Progenitor cell of endocrine pancreas (in vitro differentiated cells): ENCODE data around the gene GNG4. TPM values are rescaled to one million over a fixed set of nuclear protein-coding genes. Genes with fewer than 3 reads are reported as not detected.
A peak's percentile ranks its signal among the peaks of the same experiment; 100 is the strongest.

Experiments
- DNase-seq: peaks from one replicate; pipeline ENCODE4 v3.0.0; 2021; ENCODE audit warnings: low spot score; ENCODE audit not compliant: unreplicated experiment
- H3K27ac Mint-ChIP-seq: 2 replicates; pipeline ENCODE4 v1.8.0; 2021; ENCODE audit warnings: mild to moderate bottlenecking, moderate library complexity, mixed read lengths
- H3K27me3 Mint-ChIP-seq: 2 replicates; pipeline ENCODE4 v1.8.0; 2021; ENCODE audit warnings: mixed read lengths
- H3K36me3 Mint-ChIP-seq: 2 replicates; pipeline ENCODE4 v1.8.0; 2022; ENCODE audit warnings: mixed read lengths; ENCODE audit not compliant: insufficient read depth
- H3K4me1 Mint-ChIP-seq: 2 replicates; pipeline ENCODE4 v1.8.0; 2021; ENCODE audit warnings: low read depth, mixed read lengths
- H3K4me3 Mint-ChIP-seq: 2 replicates; pipeline ENCODE4 v1.8.0; 2021; ENCODE audit warnings: low read depth, mild to moderate bottlenecking, moderate library complexity, mixed read lengths
- H3K9me3 Mint-ChIP-seq: 2 replicates; pipeline ENCODE4 v1.8.0; 2021; ENCODE audit warnings: low read depth, mixed read lengths
- total RNA-seq: library from RNA; stranded (reverse); gene quantifications from 2 replicates; pipeline ENCODE4 v1.2.1, GENCODE V29; 2021
- TF ChIP-seq, protein P1 (sequence below): fragments of 200-600 bp; sonication (generic); IDR thresholded peaks from one replicate; pipeline ENCODE4 v1.5.0; 2021; ENCODE audit warnings: antibody characterized with exemption, mild to moderate bottlenecking; ENCODE audit not compliant: unreplicated experiment

Gene GNG4
- total RNA-seq, 1 donor from 2014 or later = 26.7 TPM

GRCh38 chr1:235631816-235632215 is 17.8 kb downstream of the GNG4 start:
- DNase-seq = no peak
- TF ChIP-seq, protein P1, sequence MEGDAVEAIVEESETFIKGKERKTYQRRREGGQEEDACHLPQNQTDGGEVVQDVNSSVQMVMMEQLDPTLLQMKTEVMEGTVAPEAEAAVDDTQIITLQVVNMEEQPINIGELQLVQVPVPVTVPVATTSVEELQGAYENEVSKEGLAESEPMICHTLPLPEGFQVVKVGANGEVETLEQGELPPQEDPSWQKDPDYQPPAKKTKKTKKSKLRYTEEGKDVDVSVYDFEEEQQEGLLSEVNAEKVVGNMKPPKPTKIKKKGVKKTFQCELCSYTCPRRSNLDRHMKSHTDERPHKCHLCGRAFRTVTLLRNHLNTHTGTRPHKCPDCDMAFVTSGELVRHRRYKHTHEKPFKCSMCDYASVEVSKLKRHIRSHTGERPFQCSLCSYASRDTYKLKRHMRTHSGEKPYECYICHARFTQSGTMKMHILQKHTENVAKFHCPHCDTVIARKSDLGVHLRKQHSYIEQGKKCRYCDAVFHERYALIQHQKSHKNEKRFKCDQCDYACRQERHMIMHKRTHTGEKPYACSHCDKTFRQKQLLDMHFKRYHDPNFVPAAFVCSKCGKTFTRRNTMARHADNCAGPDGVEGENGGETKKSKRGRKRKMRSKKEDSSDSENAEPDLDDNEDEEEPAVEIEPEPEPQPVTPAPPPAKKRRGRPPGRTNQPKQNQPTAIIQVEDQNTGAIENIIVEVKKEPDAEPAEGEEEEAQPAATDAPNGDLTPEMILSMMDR = peak; percentile 24
- Mint-ChIP-seq H3K27me3 (peaks cover 2% of the 10 kb centered on the region), H3K4me3 (no peak overlapping the region), H3K4me1 (peaks cover 21% of the 10 kb centered on the region), H3K36me3 (no peaks in the 10 kb centered on the region), H3K27ac (no peak overlapping the region), H3K9me3 (no peaks in the 10 kb centered on the region)

DNA sequence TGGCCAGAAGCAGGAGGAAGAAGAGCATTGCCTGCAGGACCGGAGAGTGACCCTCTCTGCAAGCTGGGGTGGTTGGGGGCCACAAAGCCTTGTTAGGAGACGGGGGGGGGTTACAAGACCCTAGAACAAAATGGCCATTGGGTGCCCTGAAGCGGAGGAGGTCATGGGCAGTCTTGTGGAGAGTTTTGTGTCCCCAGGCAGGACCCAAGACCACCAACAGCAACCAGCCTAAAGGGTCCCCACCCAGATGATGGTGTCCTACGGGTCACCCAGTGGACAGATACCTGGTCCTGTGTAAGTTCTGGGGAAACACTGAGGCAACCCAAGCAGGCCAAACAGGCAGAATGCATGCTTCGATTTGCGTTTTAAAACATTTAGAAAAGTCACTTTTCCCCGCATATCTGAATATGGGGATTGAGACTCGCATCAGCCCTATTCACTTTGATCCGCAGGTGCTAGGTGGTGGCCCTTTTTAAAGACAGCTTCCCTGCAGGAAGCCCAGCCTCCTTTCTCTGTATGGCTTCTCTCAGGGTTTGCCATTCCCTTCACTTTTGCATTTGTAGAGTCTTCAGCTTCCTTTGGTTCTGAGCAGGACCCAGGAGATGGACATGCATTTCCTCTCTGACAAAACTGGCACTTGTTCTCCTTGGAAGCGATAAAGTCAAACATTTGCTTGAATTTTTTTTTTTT is 21.1 kb downstream of the GNG4 start:
- no peak overlapping the region for H3K4me3 Mint-ChIP-seq
- no peaks in the 10 kb centered on the region for H3K36me3 Mint-ChIP-seq
- H3K27me3 Mint-ChIP-seq = no peaks in the 10 kb centered on the region
- no peaks in the 10 kb centered on the region for H3K9me3 Mint-ChIP-seq
- H3K4me1 Mint-ChIP-seq = peaks cover 32% of the 10 kb centered on the region
- TF ChIP-seq, protein P1 = no peak
- DNase-seq = no peak
- H3K27ac Mint-ChIP-seq = no peak overlapping the region

DNA sequence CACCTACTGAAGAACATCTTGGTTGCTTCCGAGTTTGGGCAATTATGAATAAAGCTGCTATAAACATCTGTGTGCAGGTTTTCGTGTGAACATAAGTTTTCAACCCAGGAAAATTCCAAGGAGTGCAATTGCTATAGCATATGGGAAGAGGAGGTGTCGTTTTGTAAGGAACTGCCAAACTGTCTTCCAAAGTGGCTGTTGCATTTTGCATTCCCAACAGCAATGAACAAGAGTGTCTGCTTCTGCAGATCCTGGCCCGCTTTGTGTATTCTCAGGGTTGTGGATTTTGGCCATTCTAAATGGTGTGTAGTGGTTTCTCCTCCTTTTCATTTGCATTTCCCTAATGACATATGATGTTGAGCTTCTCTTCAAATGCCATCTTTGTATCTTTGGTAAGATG is 23.8 kb downstream of the GNG4 start:
- no peak for DNase-seq
- TF ChIP-seq, protein P1 = no peak
- H3K9me3 Mint-ChIP-seq = no peaks in the 10 kb centered on the region
- H3K36me3 Mint-ChIP-seq = no peaks in the 10 kb centered on the region
- no peak overlapping the region for H3K4me3 Mint-ChIP-seq
- H3K27ac Mint-ChIP-seq = no peak overlapping the region
- H3K27me3 Mint-ChIP-seq = no peaks in the 10 kb centered on the region
- H3K4me1 Mint-ChIP-seq = peaks cover 25% of the 10 kb centered on the region

- H3K27ac Mint-ChIP-seq = no peak overlapping the region
- peaks cover 20% of the 10 kb centered on the region for H3K4me1 Mint-ChIP-seq
- DNase-seq = no peak
- TF ChIP-seq, protein P1 = no peak
- no peak overlapping the region for H3K4me3 Mint-ChIP-seq
- no peaks in the 10 kb centered on the region for H3K36me3 Mint-ChIP-seq
- H3K27me3 Mint-ChIP-seq = no peaks in the 10 kb centered on the region
- H3K9me3 Mint-ChIP-seq = no peaks in the 10 kb centered on the region
Observed at GRCh38 chr1:235625340-235625739, 24.2 kb downstream of the GNG4 start.

DNA sequence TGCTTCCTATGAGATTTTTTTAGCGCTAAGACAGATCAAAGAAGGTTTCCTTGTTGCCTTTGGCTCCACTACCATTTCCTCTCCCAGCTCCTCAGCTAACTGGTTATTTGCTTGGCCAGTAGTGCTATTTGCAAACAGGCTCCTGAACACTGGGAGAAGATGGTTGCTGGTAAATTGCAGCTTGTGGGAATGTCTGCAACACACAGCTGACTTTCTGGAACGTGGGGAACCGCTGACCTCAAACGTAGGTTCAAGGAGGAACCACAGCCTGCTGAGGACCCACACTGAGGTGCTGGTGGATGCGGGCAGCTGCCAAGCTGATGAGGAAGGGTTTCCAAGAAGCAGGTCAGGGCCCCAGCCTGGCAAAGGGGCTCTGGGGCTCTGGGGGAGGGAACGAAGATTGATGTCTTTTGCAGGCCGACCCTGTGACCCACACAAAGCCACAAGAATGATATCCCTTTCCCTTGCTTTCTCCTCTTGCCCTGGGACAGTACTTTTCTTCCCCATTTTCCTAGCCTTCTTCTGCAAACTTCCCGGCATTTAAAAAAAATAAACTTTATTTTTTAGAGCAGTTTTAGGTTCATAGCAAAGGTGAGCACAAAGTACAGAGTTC is 24.8 kb downstream of the GNG4 start:
- Mint-ChIP-seq H3K27me3 (no peaks in the 10 kb centered on the region), H3K4me3 (no peak overlapping the region), H3K36me3 (no peaks in the 10 kb centered on the region), H3K9me3 (no peaks in the 10 kb centered on the region), H3K27ac (no peak overlapping the region), H3K4me1 (peaks cover 15% of the 10 kb centered on the region)
- DNase-seq = no peak
- TF ChIP-seq, protein P1 = no peak
